HG02981 (cell line): ENCODE data around the gene TOM1.

Experiments
- ATAC-seq: cut with Tn5 transposase; IDR thresholded peaks from one replicate; pipeline ENCODE4 v1.9.1; 2021; ENCODE audit warnings: mild to moderate bottlenecking, moderate library complexity; ENCODE audit not compliant: unreplicated experiment

The TOM1 gene

DNA sequence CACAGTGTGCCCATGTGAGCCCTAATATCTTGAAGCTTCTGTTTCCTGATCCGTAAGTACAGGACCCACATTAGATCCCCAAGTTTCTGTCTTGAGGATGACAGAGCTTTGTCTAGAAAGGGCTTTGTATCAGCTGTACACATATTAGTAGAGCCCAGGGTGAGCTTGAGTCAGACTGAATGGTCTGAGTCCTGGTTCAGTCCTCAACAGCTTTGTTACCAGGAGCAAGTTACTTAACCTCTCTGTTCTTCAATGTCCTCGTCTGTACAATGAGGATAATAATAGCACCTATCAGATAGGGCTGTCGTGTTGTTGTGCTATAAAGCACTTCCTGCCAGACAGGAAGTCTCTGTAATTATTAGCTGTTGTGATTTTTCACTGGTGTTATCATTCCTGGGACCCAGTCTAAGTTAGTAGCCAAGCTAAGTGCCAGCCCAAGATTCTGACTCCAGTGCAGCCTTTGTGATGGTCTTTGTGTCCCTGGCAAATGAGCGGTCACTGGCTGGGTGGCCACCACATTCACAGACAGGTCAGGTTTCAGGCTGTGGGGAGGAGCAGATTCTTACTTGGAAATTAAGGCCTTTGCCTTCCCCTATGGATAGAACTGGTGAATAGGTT is 6.8 kb downstream of the TOM1 start:
- no peak for ATAC-seq

DNA sequence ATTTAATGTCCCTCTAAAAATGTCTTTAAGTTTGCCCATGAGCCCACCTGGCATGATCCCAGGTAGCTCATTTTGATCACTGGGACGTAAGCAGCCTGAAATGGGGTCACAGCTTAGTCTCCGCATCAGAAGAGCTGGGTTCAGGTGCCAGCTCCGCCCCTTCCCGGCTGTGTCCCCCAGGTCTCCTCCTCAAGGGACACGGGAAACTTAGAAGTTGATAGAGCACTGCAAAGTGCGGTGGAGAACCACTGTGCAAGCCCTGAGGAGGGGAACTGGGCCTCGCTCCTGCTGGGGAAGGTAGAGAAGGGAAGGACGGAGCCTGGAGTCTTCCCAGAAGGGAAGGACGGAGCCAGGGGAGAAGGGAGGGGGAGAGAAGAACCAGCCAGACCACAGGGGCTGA is 7.7 kb downstream of the TOM1 start:
- no peak for ATAC-seq

DNA sequence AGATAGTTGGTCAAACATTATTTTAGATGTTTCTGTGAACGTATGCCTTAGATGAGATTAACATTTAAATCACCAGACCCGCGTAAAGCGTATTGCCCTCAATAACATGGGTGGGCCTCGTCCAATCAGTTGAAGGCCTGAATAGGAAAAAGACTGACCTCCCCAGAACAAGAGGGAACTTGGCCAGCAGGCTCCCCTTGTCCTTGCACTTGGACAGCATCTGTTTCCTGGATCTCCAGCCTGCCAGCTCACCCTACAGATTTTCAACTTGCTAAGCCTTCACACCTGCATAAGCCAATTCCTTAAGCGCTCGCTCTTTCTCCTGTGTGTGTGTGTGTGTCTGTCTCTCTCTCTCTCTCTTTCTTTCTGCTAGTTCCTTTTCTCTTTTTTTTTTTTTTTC is 8.2 kb downstream of the TOM1 start:
- no peak for ATAC-seq

DNA sequence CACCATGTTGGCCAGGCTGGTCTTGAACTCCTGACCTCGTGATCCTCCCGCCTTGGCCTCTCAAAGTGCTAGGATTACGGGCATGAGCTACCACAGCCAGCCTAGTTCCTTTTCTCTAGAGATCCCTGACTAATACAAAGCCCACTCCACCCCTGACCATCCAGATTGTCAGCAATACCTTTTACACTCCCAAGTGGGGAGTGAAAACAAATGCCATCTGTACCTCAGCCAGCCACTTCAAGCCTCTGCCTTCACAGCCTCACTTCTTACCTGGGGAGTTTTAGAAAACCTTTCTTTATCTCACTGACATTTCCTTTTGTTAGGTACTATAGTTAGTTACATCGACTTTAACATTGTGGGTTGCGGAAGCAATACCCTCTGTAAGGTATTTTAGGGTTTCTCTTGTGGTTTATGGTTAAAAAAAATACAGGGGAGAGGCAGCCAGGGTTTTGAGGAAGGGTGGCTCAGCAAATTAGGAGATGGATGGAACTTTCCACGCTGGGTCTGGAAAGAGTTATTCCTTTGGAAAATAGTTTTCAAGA is 8.9 kb downstream of the TOM1 start:
- peak; percentile 33 for ATAC-seq

DNA sequence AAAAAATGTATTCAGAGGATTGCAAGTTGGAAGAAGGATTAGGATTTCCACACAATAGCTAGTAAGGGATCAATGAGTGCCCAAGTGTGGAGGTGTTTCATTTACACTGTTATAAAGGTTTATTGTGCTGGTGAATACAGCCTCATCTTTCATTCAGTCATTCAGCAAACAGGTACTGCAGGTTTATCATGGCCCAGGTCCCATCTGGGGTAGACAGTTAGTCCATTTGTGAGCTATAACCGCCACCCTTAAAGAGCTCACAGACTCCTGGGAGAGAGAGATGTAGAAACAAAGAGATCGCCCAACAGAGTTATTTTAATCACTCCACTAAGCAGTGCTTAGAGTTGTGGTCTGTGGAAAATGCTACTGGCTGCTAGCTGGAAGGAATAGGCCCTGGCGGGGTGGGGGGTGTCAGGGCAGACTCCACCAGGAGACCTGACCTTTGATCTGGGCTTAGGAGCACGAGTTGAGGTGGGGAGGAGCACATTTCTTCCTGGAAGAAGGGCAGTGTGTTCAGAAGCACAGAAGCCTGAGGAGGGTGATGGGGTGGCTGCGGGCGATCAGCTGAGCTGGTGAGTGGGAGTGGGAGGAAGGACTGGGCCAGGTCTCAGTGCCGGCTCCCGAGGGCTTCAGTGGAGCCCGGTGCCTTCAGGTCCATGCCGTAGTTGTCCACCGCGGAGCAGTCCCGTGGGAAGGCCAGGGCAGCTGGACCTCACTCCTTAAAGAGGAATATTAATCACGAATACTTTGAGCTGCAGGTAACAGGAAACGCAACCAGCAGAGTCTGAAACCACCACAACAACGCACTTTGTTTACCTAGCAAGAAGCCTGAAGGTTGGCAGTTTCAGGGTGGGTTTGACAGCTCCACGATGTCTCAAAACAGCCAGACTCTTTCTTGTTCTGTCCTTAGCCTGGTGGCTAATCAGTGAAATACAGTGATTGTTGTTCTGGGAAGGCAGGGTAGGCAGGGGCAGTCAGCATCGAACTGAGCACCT is 11.2 kb downstream of the TOM1 start:
- ATAC-seq = no peak

DNA sequence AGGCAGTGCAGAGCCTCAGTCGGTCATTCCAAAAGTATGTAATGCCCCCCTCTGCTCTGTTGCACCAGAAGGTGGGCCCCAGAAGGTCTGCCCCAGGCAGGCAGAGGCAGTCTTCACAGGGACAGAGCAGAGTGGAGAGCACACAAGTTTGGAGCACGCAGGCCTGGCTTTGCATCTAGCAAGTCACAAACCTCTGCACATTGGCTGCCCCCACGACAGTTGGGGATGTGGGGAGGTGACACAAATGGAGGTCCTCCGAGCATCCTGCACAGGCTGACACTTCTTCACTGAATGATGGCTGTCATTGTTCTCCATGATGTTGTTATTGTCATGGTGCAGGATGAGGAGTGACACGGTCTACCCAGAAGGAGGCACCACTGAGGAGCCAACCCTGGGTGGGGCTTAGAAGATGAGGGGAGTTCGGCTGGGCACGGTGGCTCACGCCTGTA is 11.9 kb downstream of the TOM1 start:
- no peak for ATAC-seq

DNA sequence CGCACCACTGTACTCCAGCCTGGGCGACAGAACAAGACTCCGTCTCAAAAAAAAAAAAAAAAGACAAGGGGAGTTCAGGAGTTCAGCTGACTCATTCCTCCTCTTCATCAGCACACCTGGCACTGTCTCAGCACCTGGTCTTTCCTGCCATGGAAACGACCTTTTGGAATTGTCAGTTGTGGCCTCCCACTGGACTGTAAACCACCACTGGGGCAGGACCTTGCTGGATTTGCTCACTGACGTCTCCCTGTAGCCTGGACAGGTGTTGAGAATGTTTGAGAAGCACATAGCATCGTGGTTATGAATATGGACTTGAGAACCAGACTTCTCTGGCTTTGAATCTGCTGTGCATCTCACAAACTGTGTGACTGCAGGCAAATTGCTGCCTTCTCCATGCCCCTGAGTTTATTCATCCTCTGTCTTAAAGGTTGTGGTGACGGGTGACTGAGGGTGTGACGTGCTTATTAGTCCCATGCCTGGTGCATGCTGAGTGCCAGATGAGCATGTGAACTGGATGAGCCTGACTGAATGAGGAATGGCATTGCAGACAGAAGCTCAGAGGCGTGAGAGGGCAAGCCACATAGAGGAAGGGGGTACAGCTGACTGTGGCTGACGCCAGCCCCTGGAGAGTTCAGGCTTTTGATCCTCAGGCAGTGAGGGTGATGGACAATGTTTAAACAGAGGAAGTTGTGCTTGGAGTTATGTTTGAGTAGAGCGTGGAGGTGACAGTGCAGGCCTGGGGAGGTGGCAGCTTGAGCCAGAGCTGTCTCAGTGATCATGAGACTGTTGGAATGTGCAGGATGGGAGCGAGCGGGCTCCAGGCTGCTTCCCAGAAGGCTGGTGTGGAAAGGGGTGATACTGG is 12.7 kb downstream of the TOM1 start:
- ATAC-seq = no peak

DNA sequence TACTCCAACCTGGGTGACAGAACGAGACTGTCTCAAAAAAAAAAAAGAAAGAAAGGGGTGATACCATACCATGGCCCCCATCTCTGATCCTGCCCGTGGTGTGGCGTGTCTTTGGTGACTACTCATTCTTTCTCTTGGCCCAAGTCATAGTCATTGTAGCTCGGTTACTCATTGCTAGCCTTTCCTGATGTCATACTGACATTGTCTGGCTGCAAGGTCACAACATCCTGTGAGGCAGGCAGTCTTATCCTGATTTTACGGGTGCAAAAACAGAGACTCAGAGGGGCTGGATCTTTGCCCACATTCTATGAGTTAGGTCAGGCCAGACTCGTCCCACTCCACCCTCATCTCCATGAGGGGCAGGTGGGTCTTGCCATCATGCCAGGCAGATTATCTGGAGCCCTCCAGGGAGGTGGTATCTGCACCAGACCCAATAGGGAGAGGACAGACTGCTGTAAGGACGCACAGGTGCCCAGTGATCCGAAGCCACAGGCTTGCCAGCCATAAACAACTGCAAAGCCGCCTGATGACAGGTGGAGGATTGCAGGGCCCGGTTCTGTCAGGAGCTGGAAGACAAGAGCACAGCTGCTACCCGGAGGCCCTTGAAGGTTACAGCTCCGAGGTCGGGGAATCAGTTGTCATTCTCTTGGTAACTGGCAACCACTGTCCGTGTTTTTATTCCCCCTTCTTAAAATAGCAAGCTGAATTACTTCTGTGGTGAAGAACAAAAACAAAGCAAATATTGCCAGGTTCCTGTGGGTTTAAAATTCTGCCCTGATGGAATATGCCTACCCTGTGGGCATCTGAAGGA is 13.8 kb downstream of the TOM1 start:
- ATAC-seq = no peak

DNA sequence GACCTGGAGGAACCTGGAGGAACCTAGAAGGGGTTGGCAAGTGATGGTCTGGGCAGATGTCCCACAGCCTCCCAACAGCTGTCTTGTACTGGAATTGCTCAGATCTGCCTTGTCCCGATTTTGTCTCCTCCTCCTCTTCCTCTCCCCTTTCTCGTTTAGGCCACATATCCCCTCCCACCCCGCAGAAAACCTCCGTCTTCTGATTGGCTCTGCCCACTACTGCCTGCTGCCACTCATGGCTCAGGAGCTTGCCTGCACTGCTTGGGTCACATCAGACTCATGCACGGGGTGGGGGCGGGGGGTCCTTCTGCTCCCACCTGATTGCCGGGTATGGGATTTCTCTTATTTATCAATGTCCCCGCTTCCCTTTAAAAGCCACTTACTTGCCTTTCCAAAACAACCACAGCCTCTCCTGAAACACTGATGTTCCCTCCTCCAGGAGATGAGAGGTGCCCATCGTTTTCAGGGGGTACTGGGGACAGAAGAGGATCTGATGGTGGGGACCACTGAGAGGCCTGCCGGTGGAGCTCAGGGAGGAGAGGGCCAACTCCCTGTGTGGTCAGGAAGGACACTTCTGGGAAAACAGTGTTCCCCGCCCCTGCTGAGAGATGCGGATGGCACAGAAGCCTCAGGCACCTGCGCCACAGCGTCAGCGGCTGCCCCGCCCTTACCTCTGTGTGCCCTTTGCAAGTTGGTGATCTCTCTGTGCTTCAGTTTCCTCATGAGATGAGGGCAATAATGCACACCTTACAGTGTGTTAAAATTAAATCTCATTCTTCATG is 14.7 kb downstream of the TOM1 start:
- ATAC-seq = no peak

DNA sequence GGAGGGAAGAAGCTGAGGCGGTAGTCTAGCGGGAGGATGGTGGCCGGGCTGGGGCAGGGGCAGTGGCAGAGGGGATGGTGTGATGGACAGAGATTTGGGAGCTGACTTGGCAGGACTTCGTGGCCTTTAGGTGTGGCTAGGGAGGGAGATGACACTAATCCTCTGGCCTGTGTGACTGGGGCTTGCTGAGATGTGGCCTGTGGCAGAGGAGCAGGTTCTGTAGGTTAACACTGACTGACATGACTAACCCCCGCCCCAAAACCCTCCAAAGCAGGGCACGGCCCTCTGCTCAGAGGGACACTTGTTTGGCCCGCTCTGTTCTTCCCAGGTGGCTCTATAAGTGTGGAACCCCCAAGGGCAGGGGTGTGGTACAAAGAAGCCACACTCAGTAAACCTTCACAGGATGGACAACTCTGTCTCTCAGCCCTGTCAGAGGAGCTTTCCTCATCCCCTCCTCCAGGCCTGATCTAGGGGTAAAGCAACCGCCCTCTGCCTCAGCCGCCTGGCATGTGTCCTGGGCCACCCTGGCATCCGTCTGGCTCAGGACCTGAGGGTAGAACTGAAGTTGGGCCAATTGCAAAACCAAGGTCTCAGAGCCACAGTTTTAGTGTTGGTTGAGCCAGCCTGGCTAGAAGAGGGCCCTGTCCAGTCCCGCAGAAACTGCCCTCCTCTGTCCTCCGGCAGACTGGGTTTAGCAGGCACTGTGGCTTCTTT is 15.6 kb downstream of the TOM1 start:
- ATAC-seq = no peak

DNA sequence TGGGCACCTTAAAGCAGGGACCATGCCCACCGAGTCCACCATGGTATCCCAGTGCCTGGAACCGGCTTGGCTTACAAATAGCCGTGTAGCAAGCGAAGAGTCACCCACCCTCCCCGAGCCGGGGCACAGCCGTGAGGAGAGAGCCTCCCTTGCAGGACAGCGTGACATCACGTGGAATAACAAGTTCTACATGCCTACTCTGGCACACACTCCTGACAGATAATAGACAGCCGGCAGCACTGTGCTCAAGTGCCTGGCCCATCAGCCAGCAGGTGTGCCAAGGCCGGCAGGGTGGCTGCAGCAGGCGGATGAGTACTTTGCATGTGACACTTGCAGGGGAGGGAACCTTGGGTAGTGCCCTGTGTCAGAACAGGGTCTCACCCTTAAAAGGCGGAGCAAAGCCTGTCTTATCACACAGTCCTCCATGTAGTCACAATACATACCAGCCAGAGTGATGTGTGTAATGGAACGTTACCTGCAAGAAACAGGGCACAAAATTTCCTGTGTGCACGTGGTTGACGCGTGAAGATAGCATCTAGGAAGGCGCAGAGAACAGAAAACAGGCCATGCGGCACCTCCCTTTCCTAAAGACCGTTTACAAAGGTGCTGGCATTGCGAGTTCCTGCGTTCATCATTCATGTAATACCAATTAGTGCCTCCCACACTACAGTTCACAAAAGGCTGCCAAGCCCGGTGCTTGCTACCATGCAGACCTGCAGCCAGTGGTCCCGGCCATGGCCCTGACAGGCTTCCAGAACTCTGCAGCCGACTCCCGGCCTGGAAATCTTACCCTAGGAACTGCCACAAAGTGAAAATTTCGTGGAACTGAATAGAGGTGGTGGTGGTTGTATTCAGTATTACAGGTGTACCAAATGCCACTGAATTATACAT is 16.4 kb downstream of the TOM1 start:
- ATAC-seq = no peak

DNA sequence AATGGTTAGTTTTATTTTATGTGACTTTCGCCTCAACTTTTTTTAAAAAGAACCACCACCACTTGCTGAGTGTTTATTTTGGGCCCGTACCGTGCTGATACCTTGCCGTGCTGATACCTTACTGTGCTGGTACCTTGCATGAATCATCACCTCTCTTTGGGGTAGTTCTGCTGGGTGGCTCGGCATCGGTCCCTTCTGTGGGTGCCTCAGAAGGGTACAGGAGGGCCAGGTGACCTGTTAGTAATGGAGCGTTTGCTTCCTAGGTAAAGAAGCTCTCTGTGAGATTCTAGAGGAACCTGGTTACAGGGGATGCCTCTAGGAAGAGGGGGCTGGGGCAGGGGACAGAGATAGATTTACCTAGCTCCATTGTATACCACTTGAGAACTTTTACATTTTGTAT is 17.1 kb downstream of the TOM1 start:
- no peak for ATAC-seq

DNA sequence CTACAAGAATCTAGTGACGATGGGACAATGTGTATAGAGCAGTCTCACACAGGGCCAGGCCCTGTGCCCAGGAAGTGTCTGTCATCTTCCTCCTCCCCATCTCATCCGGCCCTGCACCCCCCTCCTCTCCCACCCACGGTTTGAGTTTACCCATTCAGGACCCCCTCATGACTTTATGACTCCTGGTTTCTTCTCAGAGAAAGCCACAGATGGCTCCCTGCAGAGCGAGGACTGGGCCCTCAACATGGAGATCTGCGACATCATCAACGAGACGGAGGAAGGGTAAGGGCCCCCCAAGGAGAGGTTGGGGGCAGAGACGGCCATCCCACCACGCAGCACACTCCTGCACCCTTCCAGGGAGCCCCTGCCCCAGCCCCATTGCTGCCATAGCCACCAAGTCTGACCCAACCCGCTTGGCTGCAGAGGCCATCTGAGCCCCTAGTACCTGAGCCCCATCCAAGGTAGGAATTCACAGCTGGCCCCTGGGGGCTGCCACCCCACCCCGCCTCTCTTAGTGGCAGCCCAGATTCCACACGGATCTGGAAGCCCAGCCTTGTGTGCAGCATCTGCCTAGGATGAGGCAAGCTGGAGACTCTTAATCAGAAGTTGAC is 18.1 kb downstream of the TOM1 start:
- no peak for ATAC-seq

DNA sequence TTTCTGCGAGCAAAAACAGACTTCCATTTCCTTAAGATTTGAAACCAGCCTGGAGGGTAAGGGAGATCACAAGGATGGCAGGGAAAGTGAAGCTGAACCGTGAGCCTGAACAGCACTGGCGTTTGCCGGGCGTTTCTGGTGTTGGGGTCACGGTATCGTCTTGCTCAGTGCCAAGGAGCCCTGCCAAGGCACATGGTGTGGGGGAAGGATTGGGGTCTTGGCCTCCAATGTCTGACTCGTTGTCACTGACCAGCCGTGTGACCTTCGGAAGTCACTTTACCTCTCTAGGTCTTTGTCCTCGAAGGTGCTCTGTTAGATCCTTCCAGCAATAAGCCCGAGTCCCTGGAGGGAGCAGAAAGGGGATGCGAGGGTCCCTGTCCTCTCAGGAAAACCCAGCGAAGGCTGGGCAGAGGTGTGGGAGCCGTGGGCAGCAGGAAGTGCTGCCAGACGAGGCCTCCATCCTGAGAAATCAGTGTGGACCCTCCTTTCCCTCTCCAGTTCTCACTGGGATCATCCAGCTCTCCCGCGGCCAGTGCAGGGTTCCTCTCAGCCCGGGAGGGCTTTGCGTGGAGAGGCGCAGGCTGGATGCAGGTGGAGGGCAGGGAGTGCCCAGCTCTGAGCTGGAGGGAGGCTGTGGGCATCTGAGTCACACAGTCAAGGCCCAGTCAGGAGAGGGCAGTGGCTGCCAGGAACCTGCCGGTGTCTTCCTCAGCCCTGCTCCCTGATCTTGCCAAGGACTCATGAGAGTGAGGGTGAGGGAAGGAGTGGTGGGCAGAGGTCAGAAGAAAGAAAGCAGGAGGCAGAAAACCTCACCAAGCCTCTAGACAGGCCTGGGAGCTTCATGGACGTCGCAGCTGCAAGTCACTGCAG is 18.9 kb downstream of the TOM1 start:
- no peak for ATAC-seq

DNA sequence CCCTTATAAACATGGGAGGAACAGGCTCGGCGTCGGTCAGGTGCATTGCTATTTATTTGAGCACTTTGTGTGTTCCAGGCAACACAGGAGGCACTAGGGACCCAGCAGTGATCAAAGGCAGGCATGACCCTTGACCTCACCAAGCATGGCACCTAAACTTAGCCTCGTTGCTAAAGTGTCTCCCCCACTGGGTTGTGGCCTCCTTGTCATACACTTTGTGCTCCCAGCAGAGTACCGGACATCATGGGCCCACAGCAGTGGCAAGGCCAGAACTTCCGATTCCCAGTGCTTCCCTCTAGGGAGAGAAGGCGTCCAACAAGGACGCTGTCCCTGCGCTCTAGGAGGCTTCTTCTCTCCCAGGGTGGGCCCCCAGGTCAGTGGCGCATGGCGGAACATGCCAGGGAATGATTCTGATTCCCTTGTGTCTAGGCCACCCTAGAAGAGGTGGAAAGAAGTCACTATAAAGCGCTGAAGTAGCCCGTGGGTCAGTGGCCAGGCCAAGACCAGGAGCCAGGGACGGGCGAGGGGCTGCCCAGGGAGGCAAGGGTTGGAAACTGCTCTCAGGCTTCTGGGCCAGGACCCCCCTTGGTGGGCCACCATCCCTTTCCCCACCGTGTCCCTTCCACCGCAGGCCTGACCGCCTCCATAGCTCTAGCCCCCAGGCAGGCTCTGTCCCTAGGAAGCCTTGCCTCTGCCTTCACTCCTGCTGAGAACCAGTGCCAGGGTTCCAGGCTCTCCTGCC is 19.7 kb downstream of the TOM1 start:
- no peak for ATAC-seq

DNA sequence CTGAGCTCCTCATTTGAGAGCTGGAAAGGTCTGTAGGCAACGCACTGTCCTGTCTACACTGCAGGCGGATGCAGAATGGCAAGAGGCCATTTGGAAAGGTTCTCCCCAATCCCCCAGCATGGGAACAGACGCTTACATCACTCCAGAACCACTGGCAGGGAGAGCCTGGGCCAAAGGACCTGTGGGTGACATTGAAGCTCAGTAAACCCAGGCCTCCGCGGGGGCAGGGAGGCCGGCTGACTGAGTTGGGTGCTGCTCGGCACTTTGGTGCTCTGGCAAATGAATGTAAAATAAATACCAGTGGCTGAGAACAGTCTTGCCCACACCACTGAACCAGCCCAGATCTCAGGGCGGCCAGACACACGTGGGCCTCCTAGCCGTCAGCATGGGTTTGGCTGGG is 22.4 kb downstream of the TOM1 start:
- ATAC-seq = no peak
